Prostate gland (tissue), 2 donors: ENCODE data around the gene BOLL.

Experiments
- CTCF ChIP-seq, 4 experiments: fragments of 200-600 bp in 2 of 4; fragments of 450-650 bp in 2 of 4; sonication (generic) in 2 of 4; IDR thresholded peaks; 1 replicate in 3 of 4; 2 replicates in 1 of 4; pipeline ENCODE4 v1.5.1; 2016 to 2019; ENCODE audit warnings: antibody characterized with exemption in 4 of 4, mild to moderate bottlenecking in 2 of 4, moderate library complexity in 2 of 4
- POLR2AphosphoS5 ChIP-seq: sonication (generic); formaldehyde crosslinking; IDR thresholded peaks from one replicate; pipeline ENCODE4 v1.6.1; 2017; ENCODE audit warnings: antibody characterized with exemption

DNA sequence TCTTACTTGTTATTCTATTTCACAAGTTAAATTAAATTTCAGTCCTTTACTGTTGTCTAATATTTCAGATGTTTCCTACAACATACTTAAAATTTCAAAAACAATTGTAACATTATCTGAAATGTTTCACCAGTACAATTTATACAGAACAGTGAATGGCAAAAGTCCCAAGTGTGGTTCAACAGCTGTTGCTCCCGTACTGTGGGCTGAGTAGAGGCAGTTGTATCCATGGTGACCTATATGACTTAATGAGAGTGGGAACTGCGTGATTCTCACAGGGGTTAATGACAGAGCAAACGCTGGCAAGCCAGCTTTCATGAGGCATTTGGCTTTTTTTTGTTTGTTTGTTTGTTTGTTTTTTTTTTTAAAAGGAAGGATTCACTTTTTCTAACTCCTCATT is 13.9 kb upstream of the BOLL start:
- TF ChIP-seq CTCF (IDR thresholded peaks at IDR 0.05), result no peak
- TF ChIP-seq POLR2AphosphoS5, result no peak
